Activated CD4-positive, alpha-beta T cell treated with anti-CD3 and anti-CD28 coated beads for 36 hours (primary cell): ENCODE results near the gene PALD1. TPM values are rescaled to one million over a fixed set of nuclear protein-coding genes. Genes with fewer than 3 reads are reported as not detected.

Experiments
- ATAC-seq: fragments of 200-7000 bp; cut with Tn5 transposase; one replicate; pipeline ENCODE4 v1.10.0; 2021; ENCODE audit warnings: mild to moderate bottlenecking, moderate library complexity
- CTCF ChIA-PET: fragments of 350-600 bp; sonication (Branson Sonifier 250); formaldehyde crosslinking; loops from one replicate; lab custom pipeline; 2021; ENCODE audit warnings: antibody characterized with exemption; lab: Charles Lee
- POLR2A ChIA-PET: fragments of 350-600 bp; sonication (Branson Sonifier 250); formaldehyde crosslinking; loops from one replicate; lab custom pipeline; 2021; ENCODE audit warnings: antibody characterized with exemption, inconsistent platforms; lab: Charles Lee
- DNase-seq: peaks from one replicate; pipeline ENCODE4 v3.0.0-alpha.2; 2020
- H3K27ac Mint-ChIP-seq: one replicate; pipeline ENCODE4 v1.8.0; 2021; ENCODE audit warnings: mixed read lengths
- H3K27me3 Mint-ChIP-seq: one replicate; pipeline ENCODE4 v1.8.0; 2021; ENCODE audit warnings: mixed read lengths
- H3K36me3 Mint-ChIP-seq: one replicate; pipeline ENCODE4 v1.8.0; 2021; ENCODE audit warnings: low read depth, mixed read lengths
- H3K4me1 Mint-ChIP-seq: one replicate; pipeline ENCODE4 v1.8.0; 2021; ENCODE audit warnings: mixed read lengths
- H3K4me3 Mint-ChIP-seq: one replicate; pipeline ENCODE4 v1.8.0; 2021; ENCODE audit warnings: mild to moderate bottlenecking, moderate library complexity, mixed read lengths
- H3K9me3 Mint-ChIP-seq: one replicate; pipeline ENCODE4 v1.8.0; 2021; ENCODE audit warnings: low read depth, mixed read lengths
- intact Hi-C, 2 experiments: fragments of 100-400 bp; cut with DNase I in 1 of 2; cut with micrococcal nuclease in 1 of 2; formaldehyde crosslinking; loops; one replicate each; pipeline versions ENCODE4 v1.14.2 to v1.15.1; 2022 to 2024; cut with DNase I, micrococcal nuclease
- total RNA-seq, 2 experiments: library from RNA; stranded (reverse); gene quantifications; one replicate each; pipeline ENCODE4 v1.2.3, GENCODE V29; 2021

PALD1 gene
- total RNA-seq, 2 experiments from 2014 or later: 5.4 to 6.7 TPM

DNA sequence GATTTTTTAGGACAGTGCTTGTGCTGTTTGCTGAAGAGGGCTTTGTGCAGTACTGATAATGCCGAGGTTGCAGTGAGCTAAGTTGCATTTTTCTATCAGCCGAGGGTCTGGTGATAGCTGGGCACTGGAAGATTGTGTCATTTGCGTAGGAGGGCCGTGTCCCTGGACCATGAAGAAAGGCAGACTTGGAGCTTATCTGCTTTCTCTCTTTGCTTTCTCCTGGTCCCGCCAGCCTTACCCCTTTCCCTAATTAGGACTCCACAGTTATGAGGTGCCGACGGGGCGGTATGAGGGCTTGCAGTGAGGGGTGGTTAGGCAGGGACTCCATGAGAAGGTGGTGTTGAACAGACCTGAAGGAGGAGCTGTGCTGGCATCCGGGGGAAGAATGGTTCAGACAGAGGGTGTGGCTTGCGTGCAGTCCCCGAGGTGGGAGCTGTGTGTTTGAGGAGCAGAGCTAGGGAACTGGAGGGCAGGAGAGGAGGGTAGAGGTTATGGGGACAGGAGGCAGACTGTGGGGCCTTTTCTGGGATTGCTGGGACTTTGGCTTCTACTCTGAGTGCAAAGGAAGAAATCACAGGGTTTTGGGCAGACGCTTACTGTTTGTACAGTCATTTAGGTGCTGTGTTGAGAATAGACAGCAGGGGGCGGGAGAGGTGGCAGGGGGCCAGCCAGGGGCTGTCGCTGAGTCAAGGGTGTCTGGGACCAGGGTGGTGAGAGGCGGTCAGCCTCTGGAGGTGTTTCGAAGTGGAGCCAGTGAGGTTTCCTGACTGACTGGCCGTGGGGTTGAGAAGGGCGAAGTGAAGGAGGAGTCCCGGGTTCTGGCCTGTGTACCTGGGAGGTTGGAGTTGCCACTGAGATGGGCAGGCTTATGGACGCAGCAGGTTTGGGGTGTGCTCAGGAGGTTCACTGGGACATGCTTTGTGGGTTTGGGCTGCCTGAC lies 80.6 kb downstream of the PALD1 start:
- Mint-ChIP-seq H3K4me1 (peaks cover 12% of the 10 kb centered on the region), H3K36me3 (no peaks in the 10 kb centered on the region), H3K27me3 (no peaks in the 10 kb centered on the region), H3K27ac (peak overlapping the region; percentile 23), H3K4me3 (peak overlapping the region; percentile 60), H3K9me3 (no peaks in the 10 kb centered on the region)
- ChIA-PET CTCF (interaction anchor here (0.7 to 3.2 kb wide), 11 partner anchors 10 to 273 kb away, joined by 3 to 15 read pairs (median 4); no protein-coding TSS in a partner anchor), POLR2A (interaction anchor here (0.8 kb wide), 1 partner anchor 33 kb away, joined by 3 read pairs; no protein-coding TSS in a partner anchor)
- intact Hi-C loops: loop anchor here (1.0 to 2.0 kb wide), 8 partner anchors 17 to 321 kb away; no protein-coding TSS in a partner anchor
- DNase-seq: peak; percentile 87
- ATAC-seq: peak; percentile 95

DNA sequence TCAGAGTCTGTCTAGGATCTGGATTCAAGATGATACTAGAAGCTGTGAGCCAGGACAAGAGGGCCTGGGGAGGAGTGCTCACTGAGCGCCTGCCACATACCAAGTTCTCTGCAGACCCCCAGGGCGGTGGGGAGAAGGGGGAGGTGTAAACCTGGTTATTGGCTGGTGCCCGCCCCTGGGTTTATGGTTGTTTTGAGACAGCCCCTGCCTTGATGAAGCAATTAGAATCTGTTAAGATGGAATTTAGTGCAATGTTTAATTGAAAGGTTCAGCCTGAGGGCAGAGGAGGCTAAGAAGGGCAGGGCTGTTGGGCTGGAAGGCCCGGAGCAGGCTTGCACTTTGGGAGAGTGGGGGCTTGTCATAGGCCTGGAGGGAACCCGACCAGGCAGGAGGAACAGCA lies 81.3 kb downstream of the PALD1 start:
- ATAC-seq (no peak), DNase-seq (no peak)
- CTCF ChIA-PET: interaction anchor here (1.5 to 3.2 kb wide), 5 partner anchors 8 to 199 kb away, joined by 3 to 15 read pairs (median 12); no protein-coding TSS in a partner anchor
- no peaks in the 10 kb centered on the region for H3K27me3 Mint-ChIP-seq
- no peaks in the 10 kb centered on the region for H3K36me3 Mint-ChIP-seq
- peaks cover 12% of the 10 kb centered on the region for H3K4me1 Mint-ChIP-seq
- POLR2A ChIA-PET: interaction anchor here (0.8 kb wide), 1 partner anchor 32 kb away, joined by 3 read pairs; no protein-coding TSS in a partner anchor
- intact Hi-C loops: loop anchor here (1.0 to 2.0 kb wide), 8 partner anchors 16 to 320 kb away; no protein-coding TSS in a partner anchor
- H3K9me3 Mint-ChIP-seq: no peaks in the 10 kb centered on the region
- H3K27ac Mint-ChIP-seq: no peak overlapping the region
- no peak overlapping the region for H3K4me3 Mint-ChIP-seq

- DNase-seq: no peak
- no peaks in the 10 kb centered on the region for H3K9me3 Mint-ChIP-seq
- ChIA-PET CTCF (interaction anchor here (0.6 to 3.2 kb wide), 4 partner anchors 9 to 310 kb away, joined by 3 to 15 read pairs (median 8); no protein-coding TSS in a partner anchor), POLR2A (no interaction called here)
- H3K27me3 Mint-ChIP-seq: no peaks in the 10 kb centered on the region
- H3K4me1 Mint-ChIP-seq: peaks cover 12% of the 10 kb centered on the region
- H3K36me3 Mint-ChIP-seq: no peaks in the 10 kb centered on the region
- H3K27ac Mint-ChIP-seq: no peak overlapping the region
- intact Hi-C loops: no loop called here
- no peak overlapping the region for H3K4me3 Mint-ChIP-seq
- no peak for ATAC-seq
Observed at GRCh38 chr10:70560511-70560941, 82.0 kb downstream of the PALD1 start.

DNA sequence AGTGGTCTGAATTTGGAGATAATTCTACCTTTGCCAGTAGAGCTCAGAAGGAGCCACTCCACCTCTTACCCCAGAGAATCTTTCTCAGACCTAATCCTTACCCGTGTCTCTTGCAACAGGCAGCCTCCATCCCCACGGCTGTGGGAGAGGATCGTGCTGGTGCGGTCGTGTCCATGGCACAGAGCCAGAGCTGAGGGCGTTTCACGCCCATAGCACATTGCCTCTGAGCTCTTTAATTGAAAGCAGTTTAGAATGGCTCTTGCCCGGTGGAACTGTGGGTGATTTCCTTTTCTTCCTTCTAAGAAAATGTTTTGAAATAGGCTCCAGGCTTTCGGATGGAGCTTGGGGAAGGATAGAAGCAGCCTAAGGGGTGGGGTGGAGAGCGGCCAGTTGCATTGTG lies 82.5 kb downstream of the PALD1 start:
- peaks cover 12% of the 10 kb centered on the region for H3K4me1 Mint-ChIP-seq
- H3K9me3 Mint-ChIP-seq: no peaks in the 10 kb centered on the region
- DNase-seq (no peak), ATAC-seq (no peak)
- no peak overlapping the region for H3K27ac Mint-ChIP-seq
- intact Hi-C loops: no loop called here
- ChIA-PET POLR2A (no interaction called here), CTCF (interaction anchor here (0.6 to 3.2 kb wide), 4 partner anchors 8 to 310 kb away, joined by 3 to 15 read pairs (median 8); no protein-coding TSS in a partner anchor)
- H3K36me3 Mint-ChIP-seq: no peaks in the 10 kb centered on the region
- no peaks in the 10 kb centered on the region for H3K27me3 Mint-ChIP-seq
- no peak overlapping the region for H3K4me3 Mint-ChIP-seq

- intact Hi-C loops: no loop called here
- peaks cover 12% of the 10 kb centered on the region for H3K4me1 Mint-ChIP-seq
- H3K27me3 Mint-ChIP-seq: no peaks in the 10 kb centered on the region
- H3K9me3 Mint-ChIP-seq: no peaks in the 10 kb centered on the region
- DNase-seq (no peak), ATAC-seq (no peak)
- POLR2A ChIA-PET: no interaction called here
- H3K4me3 Mint-ChIP-seq: no peak overlapping the region
- CTCF ChIA-PET: interaction anchor here (0.8 to 2.7 kb wide), 3 partner anchors 8 to 99 kb away, joined by 3 to 12 read pairs (median 3); no protein-coding TSS in a partner anchor
- H3K27ac Mint-ChIP-seq: no peak overlapping the region
- H3K36me3 Mint-ChIP-seq: no peaks in the 10 kb centered on the region
Observed at GRCh38 chr10:70561558-70561957, 83.0 kb downstream of the PALD1 start.

DNA sequence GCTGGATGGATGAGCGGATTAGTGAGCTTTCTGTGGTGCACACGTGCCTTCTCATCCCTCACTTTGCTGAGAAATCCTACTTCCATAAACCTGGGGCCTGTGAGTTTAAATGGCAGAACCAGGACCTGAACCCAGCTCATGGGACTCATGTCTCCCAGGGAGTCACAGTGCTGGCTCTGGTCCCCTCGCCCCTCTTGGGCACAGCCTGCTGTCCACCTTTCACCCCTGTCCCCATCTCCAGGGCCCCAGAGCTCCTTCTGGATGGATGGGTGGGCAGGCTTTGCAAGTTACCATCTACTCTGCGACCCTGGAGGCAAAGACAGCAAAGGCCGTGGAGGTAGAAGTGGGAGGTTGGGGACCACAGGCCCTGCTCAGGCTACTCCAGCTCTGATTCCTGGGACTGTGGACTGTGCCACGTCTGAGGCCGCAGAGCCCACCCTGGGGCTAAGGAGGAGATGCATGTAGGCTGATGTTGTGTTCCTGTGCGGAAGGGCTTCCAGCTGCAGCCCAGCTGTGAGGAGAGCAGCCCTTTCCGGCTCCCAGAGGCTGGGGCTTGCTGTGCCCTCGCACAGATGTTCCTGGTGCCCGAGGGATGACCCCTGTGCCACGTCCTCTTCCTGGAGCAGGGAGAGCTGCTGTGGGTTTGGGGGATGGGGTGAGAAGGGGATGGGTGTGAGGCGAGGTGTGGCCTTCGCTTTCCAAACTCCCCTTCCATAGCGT lies 83.6 kb downstream of the PALD1 start:
- Mint-ChIP-seq H3K9me3 (no peaks in the 10 kb centered on the region), H3K36me3 (no peaks in the 10 kb centered on the region), H3K4me1 (peaks cover 12% of the 10 kb centered on the region), H3K27ac (no peak overlapping the region), H3K27me3 (no peaks in the 10 kb centered on the region), H3K4me3 (no peak overlapping the region)
- ATAC-seq: no peak
- ChIA-PET CTCF (interaction anchor here (1.2 to 2.7 kb wide), 2 partner anchors 10 to 100 kb away, joined by 3 to 12 read pairs; no protein-coding TSS in a partner anchor), POLR2A (no interaction called here)
- no peak for DNase-seq
- intact Hi-C loops: no loop called here

DNA sequence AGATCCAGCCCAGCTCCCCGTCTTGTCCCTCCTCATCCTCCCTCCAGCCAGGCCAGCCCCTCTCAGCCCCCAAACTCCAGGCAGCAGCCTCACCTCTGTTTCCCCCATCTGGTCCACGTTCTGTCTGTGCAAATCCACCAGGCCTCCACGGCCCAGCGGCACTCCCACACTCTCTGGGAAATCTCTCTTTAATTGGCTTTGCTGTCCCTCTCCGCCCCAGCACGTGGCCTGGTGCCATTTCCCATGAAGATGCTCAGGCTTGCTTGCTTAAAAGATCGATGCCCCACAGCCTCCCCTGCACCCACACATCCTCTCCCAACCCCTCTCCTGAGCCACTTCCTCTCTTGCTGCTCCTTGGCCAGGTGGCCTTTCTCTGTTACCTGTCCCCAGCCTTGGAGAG lies 84.7 kb downstream of the PALD1 start:
- ChIA-PET POLR2A (no interaction called here), CTCF (interaction anchor here (0.6 kb wide), 1 partner anchor 9 kb away, joined by 3 read pairs; no protein-coding TSS in a partner anchor)
- Mint-ChIP-seq H3K4me1 (peaks cover 12% of the 10 kb centered on the region), H3K27ac (no peak overlapping the region), H3K4me3 (no peak overlapping the region), H3K27me3 (no peaks in the 10 kb centered on the region), H3K9me3 (no peaks in the 10 kb centered on the region), H3K36me3 (no peaks in the 10 kb centered on the region)
- intact Hi-C loops: no loop called here
- DNase-seq (no peak), ATAC-seq (no peak)

GRCh38 chr10:70564113-70564725 lies 85.7 kb downstream of the PALD1 start:
- Mint-ChIP-seq H3K27ac (no peak overlapping the region), H3K27me3 (no peaks in the 10 kb centered on the region), H3K4me1 (peaks cover 4% of the 10 kb centered on the region), H3K36me3 (no peaks in the 10 kb centered on the region), H3K9me3 (no peaks in the 10 kb centered on the region), H3K4me3 (no peak overlapping the region)
- intact Hi-C loops: no loop called here
- CTCF ChIA-PET: interaction anchor here (0.8 kb wide), 1 partner anchor 1091 kb away, joined by 4 read pairs; no protein-coding TSS in a partner anchor
- DNase-seq (no peak), ATAC-seq (no peak)
- POLR2A ChIA-PET: no interaction called here

DNA sequence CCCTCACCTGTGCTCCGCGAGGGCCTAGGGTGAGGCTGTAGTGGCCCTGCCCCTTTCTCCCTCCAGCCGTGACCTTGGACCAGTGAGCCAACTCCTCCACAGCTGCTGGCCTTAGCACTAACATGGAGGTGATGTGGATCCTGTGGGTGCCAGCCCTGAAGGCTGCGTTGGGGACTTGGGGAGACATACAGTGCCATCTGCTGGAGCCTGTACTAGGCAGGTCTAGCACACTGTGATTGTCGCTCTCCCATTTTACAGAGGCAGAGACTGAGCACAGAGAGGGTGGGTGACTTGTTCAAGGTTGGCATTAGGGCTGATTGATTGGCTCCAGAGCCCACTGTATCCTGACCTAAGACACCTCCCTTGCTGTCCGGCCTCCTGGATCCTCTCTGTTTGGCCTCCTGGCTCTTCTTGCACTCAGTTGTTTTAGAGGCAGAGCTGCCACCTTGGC lies 86.4 kb downstream of the PALD1 start:
- ChIA-PET POLR2A (no interaction called here), CTCF (interaction anchor here (0.7 to 0.8 kb wide), 2 partner anchors 343 to 1091 kb away, joined by 3 to 4 read pairs; no protein-coding TSS in a partner anchor)
- H3K4me3 Mint-ChIP-seq: no peak overlapping the region
- no peaks in the 10 kb centered on the region for H3K36me3 Mint-ChIP-seq
- no peaks in the 10 kb centered on the region for H3K4me1 Mint-ChIP-seq
- H3K9me3 Mint-ChIP-seq: no peaks in the 10 kb centered on the region
- peak; percentile 51 for ATAC-seq
- peak; percentile 31 for DNase-seq
- H3K27me3 Mint-ChIP-seq: no peaks in the 10 kb centered on the region
- intact Hi-C loops: no loop called here
- no peak overlapping the region for H3K27ac Mint-ChIP-seq

DNA sequence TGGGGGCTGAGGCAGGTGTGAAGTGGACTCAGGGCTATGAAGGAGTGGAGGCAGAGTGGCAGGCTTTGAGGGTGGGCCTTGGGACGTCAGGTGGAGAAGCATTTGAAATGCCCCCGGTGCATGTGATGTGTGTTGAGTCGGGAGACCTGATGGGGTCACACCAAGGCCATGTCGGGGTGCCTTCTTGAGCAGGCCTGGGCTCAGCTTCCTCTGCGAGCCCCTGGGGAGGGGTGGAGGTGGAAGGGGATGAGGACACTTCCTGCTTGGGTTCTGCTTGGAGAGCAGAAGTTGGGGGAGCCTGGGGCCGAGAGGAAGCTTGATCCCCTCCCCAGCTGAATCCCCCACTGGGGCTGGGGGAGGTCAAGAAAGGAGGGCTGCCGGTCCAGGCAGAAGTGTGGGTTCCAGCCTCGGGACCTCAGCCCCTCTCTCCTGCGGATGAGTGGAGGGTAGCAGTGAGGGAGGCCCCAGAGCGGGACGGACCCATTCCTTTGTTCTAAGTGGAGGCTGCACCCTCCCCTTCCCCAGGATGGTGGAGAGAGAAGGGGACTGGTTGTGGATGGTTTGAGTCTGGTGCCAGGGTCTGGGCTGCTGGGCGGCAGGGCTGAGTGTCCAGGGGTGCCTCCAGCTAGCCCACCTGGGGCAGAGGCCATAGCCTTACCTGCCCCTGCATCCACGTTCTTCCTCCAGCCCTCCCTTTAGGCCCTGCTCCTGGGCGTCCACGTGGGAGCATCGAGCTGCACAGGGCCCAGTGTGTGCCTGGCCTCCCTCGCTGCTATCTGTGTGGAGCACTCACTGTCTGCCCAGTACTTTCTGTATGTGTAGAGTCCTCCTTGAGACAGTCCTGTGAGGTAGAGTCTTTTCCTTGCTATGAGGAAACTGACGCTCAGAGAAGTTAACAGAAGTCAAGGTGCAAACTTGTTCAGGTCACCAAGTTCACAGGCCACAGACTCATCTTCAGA lies 87.3 kb downstream of the PALD1 start:
- H3K4me3 Mint-ChIP-seq: no peak overlapping the region
- CTCF ChIA-PET: interaction anchor here (0.7 kb wide), 2 partner anchors 36 to 344 kb away, joined by 3 read pairs; no protein-coding TSS in a partner anchor
- ATAC-seq (no peak), DNase-seq (no peak)
- H3K27me3 Mint-ChIP-seq: no peaks in the 10 kb centered on the region
- POLR2A ChIA-PET: no interaction called here
- H3K36me3 Mint-ChIP-seq: no peaks in the 10 kb centered on the region
- no peak overlapping the region for H3K27ac Mint-ChIP-seq
- intact Hi-C loops: no loop called here
- no peaks in the 10 kb centered on the region for H3K9me3 Mint-ChIP-seq
- no peaks in the 10 kb centered on the region for H3K4me1 Mint-ChIP-seq
